ENCODE measurements around the gene SLC16A14. TPM values are rescaled to one million over a fixed set of nuclear protein-coding genes. Genes with fewer than 3 reads are reported as not detected.
A peak's percentile ranks its signal among the peaks of the same experiment; 100 is the strongest.

Gene SLC16A14
- total RNA-seq, 1 donor from 2014 or later: 4.2 TPM

DNA sequence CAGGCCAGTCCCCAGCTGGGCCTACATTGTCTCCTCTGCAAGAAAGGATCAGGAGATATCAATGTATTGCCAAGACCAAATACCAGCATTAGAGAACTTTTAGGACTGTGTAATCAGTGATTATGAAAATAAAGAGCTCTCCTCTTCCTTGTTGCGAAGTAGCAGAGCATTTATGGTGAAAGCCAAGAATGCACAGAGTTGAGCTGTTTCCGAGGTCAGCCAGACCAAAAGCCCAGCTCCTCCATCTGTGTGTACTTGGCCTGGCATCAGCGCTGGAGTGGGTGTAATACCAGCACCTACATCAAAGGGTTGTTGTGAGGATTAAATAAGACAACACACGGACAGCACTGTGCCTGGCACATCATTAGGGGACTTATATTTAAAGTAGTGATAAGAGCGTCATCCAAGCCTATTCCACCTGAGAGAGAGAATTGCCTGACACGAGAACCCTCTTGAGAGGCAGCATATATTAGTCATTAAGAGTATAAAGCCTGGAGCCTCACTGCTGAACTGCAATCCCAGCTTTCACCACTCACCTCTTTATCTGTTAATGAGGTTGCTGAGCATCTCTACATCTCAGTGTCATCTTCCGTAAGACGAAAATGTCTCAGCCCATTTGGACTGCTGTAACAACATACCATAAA lies 7.4 kb upstream of the SLC16A14 start:
- no peaks in the 10 kb centered on the region for H3K79me2 ChIP-seq (ENCODE audit: insufficient read depth, low read length)
- Mint-ChIP-seq H3K9me3 (ENCODE audit: unreplicated experiment) (peaks cover 4% of the 10 kb centered on the region), H3K4me1 (ENCODE audit: low read depth, unreplicated experiment) (no peaks in the 10 kb centered on the region), H3K27me3 (ENCODE audit: low read depth, unreplicated experiment) (peaks cover 17% of the 10 kb centered on the region), H3K36me3 (ENCODE audit: low read depth, unreplicated experiment) (no peaks in the 10 kb centered on the region), H3K27ac (ENCODE audit: unreplicated experiment) (no peak overlapping the region), H3K4me3 (ENCODE audit: unreplicated experiment) (no peak overlapping the region)
- H4K20me1 ChIP-seq (ENCODE audit: insufficient read depth, low read length): no peaks in the 10 kb centered on the region
- no peaks in the 10 kb centered on the region for H3K4me1 ChIP-seq (ENCODE audit: insufficient read depth, low read length)
- no peak overlapping the region for H3K4me3 ChIP-seq (ENCODE audit: insufficient read depth, low read depth, low read length)
- TF ChIP-seq, protein P1, sequence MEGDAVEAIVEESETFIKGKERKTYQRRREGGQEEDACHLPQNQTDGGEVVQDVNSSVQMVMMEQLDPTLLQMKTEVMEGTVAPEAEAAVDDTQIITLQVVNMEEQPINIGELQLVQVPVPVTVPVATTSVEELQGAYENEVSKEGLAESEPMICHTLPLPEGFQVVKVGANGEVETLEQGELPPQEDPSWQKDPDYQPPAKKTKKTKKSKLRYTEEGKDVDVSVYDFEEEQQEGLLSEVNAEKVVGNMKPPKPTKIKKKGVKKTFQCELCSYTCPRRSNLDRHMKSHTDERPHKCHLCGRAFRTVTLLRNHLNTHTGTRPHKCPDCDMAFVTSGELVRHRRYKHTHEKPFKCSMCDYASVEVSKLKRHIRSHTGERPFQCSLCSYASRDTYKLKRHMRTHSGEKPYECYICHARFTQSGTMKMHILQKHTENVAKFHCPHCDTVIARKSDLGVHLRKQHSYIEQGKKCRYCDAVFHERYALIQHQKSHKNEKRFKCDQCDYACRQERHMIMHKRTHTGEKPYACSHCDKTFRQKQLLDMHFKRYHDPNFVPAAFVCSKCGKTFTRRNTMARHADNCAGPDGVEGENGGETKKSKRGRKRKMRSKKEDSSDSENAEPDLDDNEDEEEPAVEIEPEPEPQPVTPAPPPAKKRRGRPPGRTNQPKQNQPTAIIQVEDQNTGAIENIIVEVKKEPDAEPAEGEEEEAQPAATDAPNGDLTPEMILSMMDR (IDR thresholded peaks at IDR 0.05; ENCODE audit: insufficient read depth, low read depth, low read length): no peak
- TF ChIP-seq EZH2 (IDR thresholded peaks at IDR 0.05; ENCODE audit: insufficient read depth, low read length): no peak
- H3K9me3 ChIP-seq (ENCODE audit: insufficient read depth, low read depth, low read length): no peaks in the 10 kb centered on the region
- no peaks in the 10 kb centered on the region for H3K36me3 ChIP-seq (ENCODE audit: insufficient read depth, low read length)
- no peak for FAIRE-seq
- DNase-seq (ENCODE audit: low read depth): no peak
- no peak overlapping the region for H2AFZ ChIP-seq (ENCODE audit: low read depth, low read length)
- no peak overlapping the region for H3K4me2 ChIP-seq (ENCODE audit: low read length)
- H3K9ac ChIP-seq (ENCODE audit: low read length): no peak overlapping the region
- H3K27ac ChIP-seq (ENCODE audit: low read depth, low read length): no peak overlapping the region
- peaks cover 2% of the 10 kb centered on the region for H3K27me3 ChIP-seq (ENCODE audit: insufficient read depth, low read length)

DNA sequence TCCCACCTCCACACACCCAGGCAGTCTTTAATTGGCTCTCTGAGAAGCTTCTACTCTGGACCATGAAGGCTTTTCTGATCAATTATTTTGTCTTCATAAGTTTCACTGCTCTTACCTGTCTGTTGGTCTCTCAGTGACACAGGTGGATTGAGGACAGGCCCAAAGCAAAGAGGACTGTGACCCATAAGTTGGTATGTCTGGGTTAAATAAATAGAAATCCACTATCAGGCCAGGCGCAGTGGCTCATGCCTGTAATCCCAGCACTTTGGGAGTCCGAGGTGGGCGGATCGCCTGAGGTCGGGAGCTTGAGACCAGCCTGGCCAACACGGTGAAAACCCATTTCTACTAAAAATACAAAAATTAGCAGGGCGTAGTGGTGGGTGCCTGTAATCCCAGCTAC lies 2.7 kb upstream of the SLC16A14 start:
- no peaks in the 10 kb centered on the region for H3K36me3 ChIP-seq (ENCODE audit: insufficient read depth, low read length)
- no peak for TF ChIP-seq EZH2 (IDR thresholded peaks at IDR 0.05; ENCODE audit: insufficient read depth, low read length)
- TF ChIP-seq, protein P1 (IDR thresholded peaks at IDR 0.05; ENCODE audit: insufficient read depth, low read depth, low read length): no peak
- no peak overlapping the region for H3K4me3 ChIP-seq (ENCODE audit: insufficient read depth, low read depth, low read length)
- H3K4me2 ChIP-seq (ENCODE audit: low read length): no peak overlapping the region
- Mint-ChIP-seq H3K27ac (ENCODE audit: unreplicated experiment) (no peak overlapping the region), H3K4me1 (ENCODE audit: low read depth, unreplicated experiment) (peaks cover 8% of the 10 kb centered on the region), H3K9me3 (ENCODE audit: unreplicated experiment) (peaks cover 4% of the 10 kb centered on the region), H3K36me3 (ENCODE audit: low read depth, unreplicated experiment) (peaks cover 3% of the 10 kb centered on the region), H3K27me3 (ENCODE audit: low read depth, unreplicated experiment) (peaks cover 18% of the 10 kb centered on the region), H3K4me3 (ENCODE audit: unreplicated experiment) (no peak overlapping the region)
- no peaks in the 10 kb centered on the region for H3K4me1 ChIP-seq (ENCODE audit: insufficient read depth, low read length)
- H3K79me2 ChIP-seq (ENCODE audit: insufficient read depth, low read length): no peaks in the 10 kb centered on the region
- FAIRE-seq: no peak
- H3K27ac ChIP-seq (ENCODE audit: low read depth, low read length): no peak overlapping the region
- no peaks in the 10 kb centered on the region for H3K9me3 ChIP-seq (ENCODE audit: insufficient read depth, low read depth, low read length)
- no peak overlapping the region for H2AFZ ChIP-seq (ENCODE audit: low read depth, low read length)
- H3K9ac ChIP-seq (ENCODE audit: low read length): no peak overlapping the region
- H3K27me3 ChIP-seq (ENCODE audit: insufficient read depth, low read length): no peaks in the 10 kb centered on the region
- no peak for DNase-seq (ENCODE audit: low read depth)
- H4K20me1 ChIP-seq (ENCODE audit: insufficient read depth, low read length): no peaks in the 10 kb centered on the region

DNA sequence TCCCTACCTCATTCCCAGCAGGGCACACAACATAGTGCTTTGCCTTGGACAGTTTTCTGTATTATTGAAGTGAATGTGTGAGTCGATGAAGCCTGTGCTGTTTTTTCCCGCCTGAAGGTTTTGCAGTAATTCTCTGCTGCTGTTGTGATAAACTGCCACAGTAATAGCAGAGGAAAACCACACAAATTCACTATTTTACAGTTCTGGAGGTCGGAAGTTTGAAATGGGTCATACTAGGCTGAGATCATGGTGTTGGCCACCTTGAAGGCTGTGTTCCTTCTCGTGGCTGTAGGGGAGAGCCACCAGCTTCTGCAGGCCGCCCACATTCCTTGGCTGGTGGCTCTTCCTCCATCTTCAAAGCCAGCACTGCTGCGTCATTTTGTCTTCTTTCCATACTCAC lies 678 bp upstream of the SLC16A14 start:
- H3K27me3 ChIP-seq (ENCODE audit: insufficient read depth, low read length): no peaks in the 10 kb centered on the region
- peaks cover 2% of the 10 kb centered on the region for H3K9me3 Mint-ChIP-seq (ENCODE audit: unreplicated experiment)
- H4K20me1 ChIP-seq (ENCODE audit: insufficient read depth, low read length): no peaks in the 10 kb centered on the region
- DNase-seq (ENCODE audit: low read depth) (no peak), FAIRE-seq (no peak)
- H3K36me3 ChIP-seq (ENCODE audit: insufficient read depth, low read length): no peaks in the 10 kb centered on the region
- H3K4me3 Mint-ChIP-seq (ENCODE audit: unreplicated experiment): peak overlapping the region; percentile 92
- H3K36me3 Mint-ChIP-seq (ENCODE audit: low read depth, unreplicated experiment): peaks cover 3% of the 10 kb centered on the region
- no peak overlapping the region for H3K4me3 ChIP-seq (ENCODE audit: insufficient read depth, low read depth, low read length)
- no peak for TF ChIP-seq EZH2 (IDR thresholded peaks at IDR 0.05; ENCODE audit: insufficient read depth, low read length)
- TF ChIP-seq, protein P1 (IDR thresholded peaks at IDR 0.05; ENCODE audit: insufficient read depth, low read depth, low read length): no peak
- H3K4me1 Mint-ChIP-seq (ENCODE audit: low read depth, unreplicated experiment): peaks cover 8% of the 10 kb centered on the region
- H3K9me3 ChIP-seq (ENCODE audit: insufficient read depth, low read depth, low read length): no peaks in the 10 kb centered on the region
- H3K79me2 ChIP-seq (ENCODE audit: insufficient read depth, low read length): no peaks in the 10 kb centered on the region
- no peak overlapping the region for H3K9ac ChIP-seq (ENCODE audit: low read length)
- no peaks in the 10 kb centered on the region for H3K4me1 ChIP-seq (ENCODE audit: insufficient read depth, low read length)
- peaks cover 18% of the 10 kb centered on the region for H3K27me3 Mint-ChIP-seq (ENCODE audit: low read depth, unreplicated experiment)
- H2AFZ ChIP-seq (ENCODE audit: low read depth, low read length): no peak overlapping the region
- H3K27ac Mint-ChIP-seq (ENCODE audit: unreplicated experiment): no peak overlapping the region
- no peak overlapping the region for H3K4me2 ChIP-seq (ENCODE audit: low read length)
- H3K27ac ChIP-seq (ENCODE audit: low read depth, low read length): no peak overlapping the region
